Measurements from ENCODE around the gene NF1.
A peak's percentile ranks its signal among the peaks of the same experiment; 100 is the strongest.

NF1 gene

GRCh38 chr17:31373150-31374093 lies 278.6 kb downstream of the NF1 start:
- Histone ChIP-seq H3K4me1 (ENCODE audit: control insufficient read depth, low read depth, low read length) (peaks cover 1% of the 10 kb centered on the region), H3K9ac (ENCODE audit: low read length) (no peak overlapping the region), H2BK5ac (ENCODE audit: low read length) (no peak overlapping the region), H3K18ac (ENCODE audit: low read length) (no peak overlapping the region), H3K4me2 (ENCODE audit: low read length) (no peak overlapping the region), H3K27me3 (ENCODE audit: insufficient read depth, low read length, poor library complexity) (no peaks in the 10 kb centered on the region), H3K27ac (ENCODE audit: low read depth, low read length) (no peak overlapping the region), H3K36me3 (ENCODE audit: control insufficient read depth, insufficient read depth, low read length) (no peaks in the 10 kb centered on the region), H2BK15ac (replicated peaks; ENCODE audit: low read depth) (no peak overlapping the region), H3K4ac (ENCODE audit: low read depth, low read length) (no peak overlapping the region), H3K79me2 (ENCODE audit: control insufficient read depth, insufficient read depth, low read length) (no peaks in the 10 kb centered on the region), H2BK120ac (ENCODE audit: low read depth, low read length) (no peak overlapping the region), H4K5ac (ENCODE audit: low read length) (no peak overlapping the region), H3K23ac (ENCODE audit: low read length) (no peak overlapping the region), H4K8ac (ENCODE audit: low read depth, low read length) (no peak overlapping the region), H3K79me1 (ENCODE audit: low read length) (no peaks in the 10 kb centered on the region), H2AK5ac (ENCODE audit: low read length) (no peak overlapping the region), H3K56ac (ENCODE audit: low read length) (no peak overlapping the region), H3K4me3 (ENCODE audit: low read length) (no peak overlapping the region)
- DNase-seq: peak; percentile 60
- no CpG with 5 or more reads among the region's 10 CpGs for WGBS (ENCODE audit: extremely low coverage, insufficient coverage, low lambda C conversion rate)

DNA sequence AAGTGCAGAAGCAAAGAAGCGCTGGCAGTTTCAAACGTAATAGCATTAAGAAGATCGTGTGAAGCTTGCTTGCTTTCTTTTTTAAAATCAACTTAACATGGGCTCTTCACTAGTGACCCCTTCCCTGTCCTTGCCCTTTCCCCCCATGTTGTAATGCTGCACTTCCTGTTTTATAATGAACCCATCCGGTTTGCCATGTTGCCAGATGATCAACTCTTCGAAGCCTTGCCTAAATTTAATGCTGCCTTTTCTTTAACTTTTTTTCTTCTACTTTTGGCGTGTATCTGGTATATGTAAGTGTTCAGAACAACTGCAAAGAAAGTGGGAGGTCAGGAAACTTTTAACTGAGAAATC lies 279.3 kb downstream of the NF1 start:
- Histone ChIP-seq H2AK5ac (ENCODE audit: low read length) (no peak overlapping the region), H3K27me3 (ENCODE audit: insufficient read depth, low read length, poor library complexity) (no peaks in the 10 kb centered on the region), H3K18ac (ENCODE audit: low read length) (no peak overlapping the region), H4K5ac (ENCODE audit: low read length) (no peak overlapping the region), H2BK120ac (ENCODE audit: low read depth, low read length) (no peak overlapping the region), H3K23ac (ENCODE audit: low read length) (no peak overlapping the region), H3K56ac (ENCODE audit: low read length) (no peak overlapping the region), H3K4me1 (ENCODE audit: control insufficient read depth, low read depth, low read length) (peaks cover 3% of the 10 kb centered on the region), H3K36me3 (ENCODE audit: control insufficient read depth, insufficient read depth, low read length) (no peaks in the 10 kb centered on the region), H3K4me3 (ENCODE audit: low read length) (no peak overlapping the region), H3K4ac (ENCODE audit: low read depth, low read length) (no peak overlapping the region), H3K27ac (ENCODE audit: low read depth, low read length) (no peak overlapping the region), H4K8ac (ENCODE audit: low read depth, low read length) (no peak overlapping the region), H2BK15ac (replicated peaks; ENCODE audit: low read depth) (no peak overlapping the region), H3K4me2 (ENCODE audit: low read length) (no peak overlapping the region), H2BK5ac (ENCODE audit: low read length) (no peak overlapping the region), H3K9ac (ENCODE audit: low read length) (no peak overlapping the region), H3K79me1 (ENCODE audit: low read length) (no peaks in the 10 kb centered on the region), H3K79me2 (ENCODE audit: control insufficient read depth, insufficient read depth, low read length) (no peaks in the 10 kb centered on the region)
- DNase-seq: no peak
- no CpG with 5 or more reads among the region's 6 CpGs for WGBS (ENCODE audit: extremely low coverage, insufficient coverage, low lambda C conversion rate)

GRCh38 chr17:31374503-31374902 lies 279.7 kb downstream of the NF1 start:
- Histone ChIP-seq H3K4me2 (ENCODE audit: low read length) (no peak overlapping the region), H2AK5ac (ENCODE audit: low read length) (no peak overlapping the region), H4K8ac (ENCODE audit: low read depth, low read length) (no peak overlapping the region), H3K79me1 (ENCODE audit: low read length) (no peaks in the 10 kb centered on the region), H2BK120ac (ENCODE audit: low read depth, low read length) (no peak overlapping the region), H2BK15ac (replicated peaks; ENCODE audit: low read depth) (no peak overlapping the region), H3K79me2 (ENCODE audit: control insufficient read depth, insufficient read depth, low read length) (no peaks in the 10 kb centered on the region), H3K4me3 (ENCODE audit: low read length) (no peak overlapping the region), H3K4me1 (ENCODE audit: control insufficient read depth, low read depth, low read length) (peaks cover 3% of the 10 kb centered on the region), H3K18ac (ENCODE audit: low read length) (no peak overlapping the region), H2BK5ac (ENCODE audit: low read length) (no peak overlapping the region), H3K23ac (ENCODE audit: low read length) (no peak overlapping the region), H3K27me3 (ENCODE audit: insufficient read depth, low read length, poor library complexity) (no peaks in the 10 kb centered on the region), H3K36me3 (ENCODE audit: control insufficient read depth, insufficient read depth, low read length) (no peaks in the 10 kb centered on the region), H3K4ac (ENCODE audit: low read depth, low read length) (no peak overlapping the region), H3K27ac (ENCODE audit: low read depth, low read length) (no peak overlapping the region), H4K5ac (ENCODE audit: low read length) (no peak overlapping the region), H3K56ac (ENCODE audit: low read length) (no peak overlapping the region), H3K9ac (ENCODE audit: low read length) (no peak overlapping the region)
- no CpG with 5 or more reads among the region's 2 CpGs for WGBS (ENCODE audit: extremely low coverage, insufficient coverage, low lambda C conversion rate)
- DNase-seq: no peak

DNA sequence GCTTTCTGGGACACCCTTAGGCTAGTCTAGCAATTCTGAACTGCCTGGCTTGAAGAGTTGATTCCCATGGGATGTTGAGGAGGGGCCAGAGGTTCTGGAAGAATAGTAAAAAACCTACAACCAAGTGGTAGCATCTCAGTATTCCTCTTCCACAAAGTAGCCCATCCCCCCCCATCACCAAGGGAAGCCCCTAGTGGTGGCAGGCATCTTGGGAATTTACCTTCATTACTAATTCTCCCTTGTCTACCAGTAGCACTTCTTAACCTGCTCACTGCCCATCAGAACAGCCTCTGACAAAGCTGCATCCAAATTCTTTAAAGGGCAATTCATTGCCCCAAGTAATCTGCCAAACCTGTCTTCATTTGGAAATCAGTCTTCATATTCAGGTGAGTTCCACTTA lies 283.9 kb downstream of the NF1 start:
- peaks cover 3% of the 10 kb centered on the region for H3K4me1 ChIP-seq (ENCODE audit: control insufficient read depth, low read depth, low read length)
- peak; percentile 65 for DNase-seq
- no peak overlapping the region for H4K8ac ChIP-seq (ENCODE audit: low read depth, low read length)
- no peak overlapping the region for H3K23ac ChIP-seq (ENCODE audit: low read length)
- no peak overlapping the region for H2BK120ac ChIP-seq (ENCODE audit: low read depth, low read length)
- H3K18ac ChIP-seq (ENCODE audit: low read length): no peak overlapping the region
- no peak overlapping the region for H3K27ac ChIP-seq (ENCODE audit: low read depth, low read length)
- H3K9ac ChIP-seq (ENCODE audit: low read length): no peak overlapping the region
- no peak overlapping the region for H3K4me2 ChIP-seq (ENCODE audit: low read length)
- H3K4ac ChIP-seq (ENCODE audit: low read depth, low read length): no peak overlapping the region
- H3K4me3 ChIP-seq (ENCODE audit: low read length): no peak overlapping the region
- H2AK5ac ChIP-seq (ENCODE audit: low read length): no peak overlapping the region
- H3K79me1 ChIP-seq (ENCODE audit: low read length): no peaks in the 10 kb centered on the region
- no peak overlapping the region for H2BK5ac ChIP-seq (ENCODE audit: low read length)
- H3K56ac ChIP-seq (ENCODE audit: low read length): no peak overlapping the region
- no peaks in the 10 kb centered on the region for H3K36me3 ChIP-seq (ENCODE audit: control insufficient read depth, insufficient read depth, low read length)
- H4K5ac ChIP-seq (ENCODE audit: low read length): no peak overlapping the region
- H3K27me3 ChIP-seq (ENCODE audit: insufficient read depth, low read length, poor library complexity): no peaks in the 10 kb centered on the region
- H3K79me2 ChIP-seq (ENCODE audit: control insufficient read depth, insufficient read depth, low read length): no peaks in the 10 kb centered on the region
- H2BK15ac ChIP-seq (replicated peaks; ENCODE audit: low read depth): no peak overlapping the region

DNA sequence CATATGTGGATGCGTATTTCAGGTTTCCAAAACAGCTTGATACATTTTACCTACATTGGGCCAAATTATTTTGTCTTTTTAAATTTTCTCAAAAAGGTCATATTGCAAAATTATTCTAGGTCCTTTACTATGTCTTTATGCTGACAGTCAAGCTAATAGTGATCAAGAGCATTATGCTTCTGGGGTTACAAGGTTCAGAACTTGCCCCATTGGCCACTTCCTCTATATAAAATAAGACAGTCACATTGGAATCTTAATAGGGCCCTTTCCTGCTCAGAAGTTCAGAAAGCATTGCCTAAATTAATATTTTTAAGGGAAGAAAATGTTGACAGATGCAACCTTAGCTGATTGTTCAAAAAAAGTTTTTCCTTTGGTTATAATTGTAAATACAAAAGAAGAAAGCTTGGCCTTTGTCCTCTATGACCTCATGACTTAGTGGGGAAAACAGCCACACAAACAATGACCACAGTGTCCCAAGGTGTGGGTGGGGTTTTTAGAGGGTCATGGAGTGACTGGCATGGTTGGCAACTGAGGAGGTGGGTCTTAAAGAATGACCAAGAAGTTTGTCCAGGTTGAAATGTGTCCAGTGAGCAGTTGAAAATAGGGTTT lies 284.9 kb downstream of the NF1 start:
- H3K9ac ChIP-seq (ENCODE audit: low read length): no peak overlapping the region
- no peak overlapping the region for H3K4me2 ChIP-seq (ENCODE audit: low read length)
- no peaks in the 10 kb centered on the region for H3K27me3 ChIP-seq (ENCODE audit: insufficient read depth, low read length, poor library complexity)
- no peaks in the 10 kb centered on the region for H3K79me1 ChIP-seq (ENCODE audit: low read length)
- no peak overlapping the region for H3K18ac ChIP-seq (ENCODE audit: low read length)
- H2BK5ac ChIP-seq (ENCODE audit: low read length): no peak overlapping the region
- no peak overlapping the region for H2AK5ac ChIP-seq (ENCODE audit: low read length)
- no peak overlapping the region for H3K4ac ChIP-seq (ENCODE audit: low read depth, low read length)
- H4K5ac ChIP-seq (ENCODE audit: low read length): no peak overlapping the region
- no peaks in the 10 kb centered on the region for H3K79me2 ChIP-seq (ENCODE audit: control insufficient read depth, insufficient read depth, low read length)
- no peak overlapping the region for H3K27ac ChIP-seq (ENCODE audit: low read depth, low read length)
- DNase-seq: no peak
- no peak overlapping the region for H3K4me3 ChIP-seq (ENCODE audit: low read length)
- no peak overlapping the region for H4K8ac ChIP-seq (ENCODE audit: low read depth, low read length)
- no peak overlapping the region for H2BK120ac ChIP-seq (ENCODE audit: low read depth, low read length)
- no peak overlapping the region for H3K23ac ChIP-seq (ENCODE audit: low read length)
- peaks cover 3% of the 10 kb centered on the region for H3K4me1 ChIP-seq (ENCODE audit: control insufficient read depth, low read depth, low read length)
- H3K36me3 ChIP-seq (ENCODE audit: control insufficient read depth, insufficient read depth, low read length): no peaks in the 10 kb centered on the region
- WGBS (ENCODE audit: extremely low coverage, insufficient coverage, low lambda C conversion rate): no CpG with 5 or more reads among the region's 1 CpG
- no peak overlapping the region for H2BK15ac ChIP-seq (replicated peaks; ENCODE audit: low read depth)
- H3K56ac ChIP-seq (ENCODE audit: low read length): no peak overlapping the region
